ENCODE data around the gene STOML1. TPM values are rescaled to one million over a fixed set of nuclear protein-coding genes. Genes with fewer than 3 reads are reported as not detected.

Gene STOML1
- total RNA-seq, 1 donor from 2014 or later: 9.7 TPM

DNA sequence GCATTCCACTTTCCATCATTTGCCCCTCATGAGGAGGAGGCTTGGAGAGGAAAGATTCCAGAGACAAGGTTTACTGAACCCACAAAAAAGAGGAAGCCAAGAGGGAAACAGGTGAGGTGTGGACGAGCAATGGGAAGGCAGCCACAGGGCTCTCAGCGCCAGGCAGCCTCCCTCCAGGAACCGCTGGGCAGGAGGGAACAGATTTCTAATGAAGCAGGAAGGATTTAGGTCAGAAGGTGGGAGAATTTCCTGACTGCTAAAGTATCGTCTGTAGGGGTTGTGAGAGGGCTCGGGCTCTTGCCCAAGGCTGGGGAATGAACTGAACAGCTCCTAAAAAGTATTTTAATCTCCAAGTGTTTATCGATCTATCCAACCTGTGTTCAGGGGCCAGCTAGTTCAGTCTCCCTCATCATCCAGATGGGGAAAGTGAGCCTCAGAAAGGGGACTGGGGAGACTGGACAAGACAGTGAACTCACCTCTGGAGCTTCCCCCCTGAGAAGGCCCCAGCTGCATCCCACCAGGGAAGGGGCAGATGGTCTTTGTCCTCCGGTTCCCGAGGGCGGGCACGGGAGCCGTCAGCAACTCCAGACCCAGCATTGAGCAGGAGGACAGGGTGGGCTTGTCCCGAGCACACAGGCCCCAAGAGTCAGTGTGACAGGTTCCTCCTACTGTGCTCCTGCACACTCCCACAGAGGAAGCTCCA is 55.4 kb downstream of the STOML1 start:
- TF ChIP-seq, protein P1, sequence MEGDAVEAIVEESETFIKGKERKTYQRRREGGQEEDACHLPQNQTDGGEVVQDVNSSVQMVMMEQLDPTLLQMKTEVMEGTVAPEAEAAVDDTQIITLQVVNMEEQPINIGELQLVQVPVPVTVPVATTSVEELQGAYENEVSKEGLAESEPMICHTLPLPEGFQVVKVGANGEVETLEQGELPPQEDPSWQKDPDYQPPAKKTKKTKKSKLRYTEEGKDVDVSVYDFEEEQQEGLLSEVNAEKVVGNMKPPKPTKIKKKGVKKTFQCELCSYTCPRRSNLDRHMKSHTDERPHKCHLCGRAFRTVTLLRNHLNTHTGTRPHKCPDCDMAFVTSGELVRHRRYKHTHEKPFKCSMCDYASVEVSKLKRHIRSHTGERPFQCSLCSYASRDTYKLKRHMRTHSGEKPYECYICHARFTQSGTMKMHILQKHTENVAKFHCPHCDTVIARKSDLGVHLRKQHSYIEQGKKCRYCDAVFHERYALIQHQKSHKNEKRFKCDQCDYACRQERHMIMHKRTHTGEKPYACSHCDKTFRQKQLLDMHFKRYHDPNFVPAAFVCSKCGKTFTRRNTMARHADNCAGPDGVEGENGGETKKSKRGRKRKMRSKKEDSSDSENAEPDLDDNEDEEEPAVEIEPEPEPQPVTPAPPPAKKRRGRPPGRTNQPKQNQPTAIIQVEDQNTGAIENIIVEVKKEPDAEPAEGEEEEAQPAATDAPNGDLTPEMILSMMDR (conservative IDR thresholded peaks at IDR 0.05): no peak
- Mint-ChIP-seq H3K4me1 (peaks cover 43% of the 10 kb centered on the region), H3K36me3 (ENCODE audit: low read depth) (no peaks in the 10 kb centered on the region), H3K4me3 (no peak overlapping the region), H3K9me3 (no peaks in the 10 kb centered on the region), H3K27me3 (ENCODE audit: low read depth) (no peaks in the 10 kb centered on the region), H3K27ac (ENCODE audit: unreplicated experiment) (no peak overlapping the region)
- no peak for DNase-seq (ENCODE audit: low read depth, low spot score)

DNA sequence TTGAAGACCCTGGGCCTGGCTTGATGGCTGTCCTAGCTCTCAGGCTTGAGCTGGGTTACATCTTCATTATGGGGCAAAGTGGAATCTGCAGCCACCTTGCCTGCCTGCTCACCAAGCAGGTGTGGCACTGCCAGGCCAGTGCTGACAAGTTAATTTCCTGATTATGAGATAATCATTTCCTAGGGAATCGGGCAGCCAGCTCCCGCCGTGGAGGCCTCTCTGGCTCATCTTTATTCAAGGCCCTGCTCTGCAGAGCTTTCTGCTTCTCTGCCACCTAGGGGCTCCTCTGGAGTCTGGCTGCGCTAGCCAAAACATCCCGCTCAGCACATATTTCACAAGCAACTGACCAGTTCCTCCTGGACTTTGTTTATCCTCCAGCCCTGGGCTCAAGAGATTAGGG is 55.9 kb downstream of the STOML1 start:
- H3K4me3 Mint-ChIP-seq: no peak overlapping the region
- no peaks in the 10 kb centered on the region for H3K9me3 Mint-ChIP-seq
- H3K27me3 Mint-ChIP-seq (ENCODE audit: low read depth): no peaks in the 10 kb centered on the region
- peaks cover 43% of the 10 kb centered on the region for H3K4me1 Mint-ChIP-seq
- DNase-seq (ENCODE audit: low read depth, low spot score): no peak
- TF ChIP-seq, protein P1 (conservative IDR thresholded peaks at IDR 0.05): no peak
- no peak overlapping the region for H3K27ac Mint-ChIP-seq (ENCODE audit: unreplicated experiment)
- H3K36me3 Mint-ChIP-seq (ENCODE audit: low read depth): no peaks in the 10 kb centered on the region

DNA sequence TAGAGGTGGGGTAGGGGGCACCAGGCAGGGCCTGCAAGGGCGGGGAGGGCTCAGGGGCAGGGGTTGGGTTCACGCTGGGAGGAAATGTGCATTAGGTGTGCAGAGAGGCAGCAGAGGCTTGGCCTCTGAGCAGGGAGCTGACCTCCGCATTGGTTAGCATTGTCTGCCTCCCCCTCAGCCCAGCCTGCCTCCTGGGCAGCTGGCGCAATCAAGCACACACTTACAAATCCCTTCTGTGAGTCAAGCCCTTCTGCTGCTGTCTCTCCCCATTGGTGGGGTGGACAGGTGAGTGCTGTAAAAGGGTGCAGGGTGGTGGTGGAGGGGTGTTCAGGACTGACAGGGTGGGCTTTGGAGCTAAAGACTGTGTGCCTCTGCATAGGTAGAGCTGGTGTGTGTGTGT is 56.5 kb downstream of the STOML1 start:
- TF ChIP-seq, protein P1 (conservative IDR thresholded peaks at IDR 0.05): no peak
- H3K9me3 Mint-ChIP-seq: no peaks in the 10 kb centered on the region
- peaks cover 41% of the 10 kb centered on the region for H3K4me1 Mint-ChIP-seq
- H3K27me3 Mint-ChIP-seq (ENCODE audit: low read depth): no peaks in the 10 kb centered on the region
- DNase-seq (ENCODE audit: low read depth, low spot score): no peak
- no peak overlapping the region for H3K4me3 Mint-ChIP-seq
- no peaks in the 10 kb centered on the region for H3K36me3 Mint-ChIP-seq (ENCODE audit: low read depth)
- H3K27ac Mint-ChIP-seq (ENCODE audit: unreplicated experiment): peak overlapping the region; percentile 81

DNA sequence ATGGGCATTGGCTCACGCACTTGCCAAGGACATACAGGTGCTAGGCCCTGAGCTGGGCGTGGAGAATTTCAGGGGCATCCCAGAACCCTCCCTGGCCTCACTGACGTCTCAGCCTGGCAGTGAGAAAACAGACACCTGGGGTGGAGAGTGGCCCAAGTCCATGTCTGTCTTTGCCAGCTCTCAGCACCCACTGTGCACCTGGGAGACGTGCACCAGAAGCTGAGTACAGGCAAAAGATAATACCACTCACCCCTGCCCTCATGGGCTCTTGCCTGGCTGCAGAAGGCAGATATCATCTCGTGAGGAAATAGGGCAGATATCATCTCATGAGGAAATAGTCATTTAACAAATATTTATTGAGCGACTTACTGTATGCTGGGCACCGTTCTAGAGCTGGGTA is 57.8 kb downstream of the STOML1 start:
- TF ChIP-seq, protein P1 (conservative IDR thresholded peaks at IDR 0.05): no peak
- Mint-ChIP-seq H3K27ac (ENCODE audit: unreplicated experiment) (no peak overlapping the region), H3K27me3 (ENCODE audit: low read depth) (peaks cover 2% of the 10 kb centered on the region), H3K9me3 (no peaks in the 10 kb centered on the region), H3K4me1 (peaks cover 30% of the 10 kb centered on the region), H3K36me3 (ENCODE audit: low read depth) (no peaks in the 10 kb centered on the region), H3K4me3 (no peak overlapping the region)
- DNase-seq (ENCODE audit: low read depth, low spot score): no peak

DNA sequence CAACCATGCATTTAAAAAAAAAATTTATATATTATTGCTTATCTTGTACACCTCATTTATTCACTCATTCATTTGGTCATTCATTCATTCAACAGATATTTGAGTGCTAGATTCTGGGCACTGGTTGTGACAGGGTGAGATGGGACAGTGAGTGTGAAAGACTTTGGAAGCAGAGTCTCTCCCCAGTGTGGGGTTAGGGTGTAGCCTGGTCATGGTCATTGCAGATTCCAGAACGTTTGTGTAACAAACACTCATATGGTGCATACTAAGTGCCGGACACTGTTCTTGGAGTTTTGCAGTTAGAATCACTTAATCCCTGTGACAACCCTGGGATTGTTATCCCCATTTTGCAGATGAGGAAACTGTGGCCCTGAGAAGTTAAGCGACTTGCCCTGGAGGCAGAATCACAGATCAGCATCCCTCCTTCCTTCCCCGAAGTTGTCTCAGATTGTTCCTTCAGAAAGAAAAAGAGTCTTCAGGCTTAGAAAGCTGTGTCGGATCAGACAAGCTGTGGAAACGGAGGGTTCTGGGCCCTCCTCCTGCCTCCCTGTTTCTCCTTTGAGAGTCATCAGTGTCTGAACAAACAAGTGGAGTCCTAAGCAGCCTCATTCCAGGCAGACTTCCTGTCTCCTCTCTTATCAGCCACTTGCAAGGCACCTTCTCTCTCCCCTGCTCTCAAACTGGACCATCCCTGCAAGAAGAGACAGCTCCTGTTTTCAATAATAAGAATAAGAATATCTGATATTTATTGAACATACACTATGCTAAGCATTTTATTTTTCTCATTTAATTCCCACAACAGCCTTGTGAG is 59.5 kb downstream of the STOML1 start:
- H3K27ac Mint-ChIP-seq (ENCODE audit: unreplicated experiment): no peak overlapping the region
- H3K9me3 Mint-ChIP-seq: no peaks in the 10 kb centered on the region
- H3K27me3 Mint-ChIP-seq (ENCODE audit: low read depth): peaks cover 15% of the 10 kb centered on the region
- TF ChIP-seq, protein P1 (conservative IDR thresholded peaks at IDR 0.05): no peak
- peaks cover 35% of the 10 kb centered on the region for H3K4me1 Mint-ChIP-seq
- no peak for DNase-seq (ENCODE audit: low read depth, low spot score)
- H3K4me3 Mint-ChIP-seq: no peak overlapping the region
- H3K36me3 Mint-ChIP-seq (ENCODE audit: low read depth): no peaks in the 10 kb centered on the region

All from neural crest cell (in vitro differentiated cells).